GM10248 (cell line): ENCODE measurements around the gene FTO.

Source experiments
- CTCF ChIA-PET: fragments of 300-600 bp; sonication (Branson Sonifier 250); formaldehyde crosslinking; extraction: SDS; loops from one replicate; lab custom pipeline; 2021; ENCODE audit warnings: antibody characterized with exemption; lab: Yijun Ruan, JAX
- POLR2A ChIA-PET: fragments of 350-650 bp; sonication (Branson Sonifier 250); formaldehyde crosslinking; extraction: SDS; loops from one replicate; lab custom pipeline; 2020; ENCODE audit warnings: antibody characterized with exemption; lab: Yijun Ruan, JAX
- DNase-seq: peaks from one replicate; pipeline ENCODE4 v3.0.0; 2012; ENCODE audit errors: extremely low spot score
- CTCF ChIP-seq: IDR thresholded peaks from 2 replicates; pipeline ENCODE4 v1.5.1; 2012; ENCODE audit warnings: mild to moderate bottlenecking, low read depth; ENCODE audit errors: extremely low read depth, missing control alignments, control extremely low read depth

Gene FTO

GRCh38 chr16:53714205-53715022, 10.5 kb downstream of the FTO start:
- TF ChIP-seq CTCF: no peak
- POLR2A ChIA-PET: no interaction called here
- DNase-seq: no peak
- CTCF ChIA-PET: no interaction called here

GRCh38 chr16:53715023-53715384, 11.0 kb downstream of the FTO start:
- POLR2A ChIA-PET: no interaction called here
- no peak for DNase-seq
- CTCF ChIA-PET: interaction anchor here (1.8 kb wide), 1 partner anchor 28 kb away, joined by 5 read pairs; no protein-coding TSS in a partner anchor
- no peak for TF ChIP-seq CTCF

- DNase-seq: no peak
- ChIA-PET POLR2A (no interaction called here), CTCF (no interaction called here)
- TF ChIP-seq CTCF: no peak
Observed at GRCh38 chr16:53717577-53717976, 13.6 kb downstream of the FTO start.

- DNase-seq: no peak
- ChIA-PET POLR2A (no interaction called here), CTCF (interaction anchor here (1.5 to 6.9 kb wide), 2 partner anchors 10 to 22 kb away, joined by 3 to 25 read pairs; no protein-coding TSS in a partner anchor)
- no peak for TF ChIP-seq CTCF
Observed at GRCh38 chr16:53721017-53721416, 17.1 kb downstream of the FTO start.

- TF ChIP-seq CTCF: no peak
- ChIA-PET POLR2A (no interaction called here), CTCF (no interaction called here)
- no peak for DNase-seq
Observed at GRCh38 chr16:53726625-53727024, 22.7 kb downstream of the FTO start.

- TF ChIP-seq CTCF: no peak
- ChIA-PET CTCF (interaction anchor here (1.0 to 4.6 kb wide), 2 partner anchors 9 to 12 kb away, joined by 3 to 24 read pairs; no protein-coding TSS in a partner anchor), POLR2A (no interaction called here)
- DNase-seq: no peak
Observed at GRCh38 chr16:53730693-53731092, 26.7 kb downstream of the FTO start.
